ENCODE measurements around the gene ABRACL. TPM values are rescaled to one million over a fixed set of nuclear protein-coding genes. Genes with fewer than 3 reads are reported as not detected.

Gene ABRACL
- total RNA-seq, 1 donor from 2014 or later: 66.0 TPM

DNA sequence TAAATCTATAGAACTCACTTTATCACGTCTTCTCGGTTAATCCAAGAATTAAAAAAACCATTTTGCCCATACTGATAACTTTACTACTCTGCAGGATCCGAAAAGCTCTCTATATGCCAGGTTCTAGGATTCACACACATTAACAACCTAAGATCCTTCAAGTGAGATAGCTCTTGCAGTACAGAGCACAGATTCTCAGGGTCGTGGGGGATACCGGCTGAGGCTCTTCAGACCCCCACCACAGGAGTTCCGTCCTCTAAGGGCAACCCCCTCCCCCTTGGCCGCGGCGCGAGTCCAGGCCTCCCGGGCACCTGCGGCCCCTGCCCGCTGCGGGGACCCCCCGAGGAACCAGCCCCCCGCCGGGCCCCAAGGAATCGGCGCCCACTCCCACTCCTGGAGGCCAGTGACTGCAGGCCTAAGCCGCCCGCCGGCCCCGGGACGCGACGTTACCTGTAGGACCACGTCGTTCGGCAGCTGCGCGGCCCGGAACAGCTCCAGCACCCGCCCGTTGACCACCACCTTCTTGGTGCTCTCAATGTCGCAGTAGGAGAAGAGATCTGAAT is 41.4 kb upstream of the ABRACL start:
- peaks cover 10% of the 10 kb centered on the region for H3K4me1 Mint-ChIP-seq (ENCODE audit: low read depth, unreplicated experiment)
- peak overlapping the region; percentile 23 for H3K27ac Mint-ChIP-seq (ENCODE audit: unreplicated experiment)
- H3K9me3 ChIP-seq (ENCODE audit: insufficient read depth, low read depth, low read length): no peaks in the 10 kb centered on the region
- no peaks in the 10 kb centered on the region for H3K27me3 Mint-ChIP-seq (ENCODE audit: low read depth, unreplicated experiment)
- DNase-seq (ENCODE audit: low read depth) (no peak), FAIRE-seq (no peak)
- TF ChIP-seq EZH2 (IDR thresholded peaks at IDR 0.05; ENCODE audit: insufficient read depth, low read length): no peak
- TF ChIP-seq, protein P1, sequence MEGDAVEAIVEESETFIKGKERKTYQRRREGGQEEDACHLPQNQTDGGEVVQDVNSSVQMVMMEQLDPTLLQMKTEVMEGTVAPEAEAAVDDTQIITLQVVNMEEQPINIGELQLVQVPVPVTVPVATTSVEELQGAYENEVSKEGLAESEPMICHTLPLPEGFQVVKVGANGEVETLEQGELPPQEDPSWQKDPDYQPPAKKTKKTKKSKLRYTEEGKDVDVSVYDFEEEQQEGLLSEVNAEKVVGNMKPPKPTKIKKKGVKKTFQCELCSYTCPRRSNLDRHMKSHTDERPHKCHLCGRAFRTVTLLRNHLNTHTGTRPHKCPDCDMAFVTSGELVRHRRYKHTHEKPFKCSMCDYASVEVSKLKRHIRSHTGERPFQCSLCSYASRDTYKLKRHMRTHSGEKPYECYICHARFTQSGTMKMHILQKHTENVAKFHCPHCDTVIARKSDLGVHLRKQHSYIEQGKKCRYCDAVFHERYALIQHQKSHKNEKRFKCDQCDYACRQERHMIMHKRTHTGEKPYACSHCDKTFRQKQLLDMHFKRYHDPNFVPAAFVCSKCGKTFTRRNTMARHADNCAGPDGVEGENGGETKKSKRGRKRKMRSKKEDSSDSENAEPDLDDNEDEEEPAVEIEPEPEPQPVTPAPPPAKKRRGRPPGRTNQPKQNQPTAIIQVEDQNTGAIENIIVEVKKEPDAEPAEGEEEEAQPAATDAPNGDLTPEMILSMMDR (IDR thresholded peaks at IDR 0.05; ENCODE audit: insufficient read depth, low read depth, low read length): no peak
- peaks cover 17% of the 10 kb centered on the region for H3K4me1 ChIP-seq (ENCODE audit: insufficient read depth, low read length)
- H3K36me3 ChIP-seq (ENCODE audit: insufficient read depth, low read length): no peaks in the 10 kb centered on the region
- peak overlapping the region; percentile 77 for H3K4me3 ChIP-seq (ENCODE audit: insufficient read depth, low read depth, low read length)
- peak overlapping the region; percentile 96 for H3K4me2 ChIP-seq (ENCODE audit: low read length)
- peak overlapping the region; percentile 89 for H2AFZ ChIP-seq (ENCODE audit: low read depth, low read length)
- no peaks in the 10 kb centered on the region for H3K36me3 Mint-ChIP-seq (ENCODE audit: low read depth, unreplicated experiment)
- H3K9ac ChIP-seq (ENCODE audit: low read length): peak overlapping the region; percentile 94
- H3K4me3 Mint-ChIP-seq (ENCODE audit: unreplicated experiment): peak overlapping the region; percentile 90
- H3K9me3 Mint-ChIP-seq (ENCODE audit: unreplicated experiment): no peaks in the 10 kb centered on the region
- no peaks in the 10 kb centered on the region for H3K27me3 ChIP-seq (ENCODE audit: insufficient read depth, low read length)
- H4K20me1 ChIP-seq (ENCODE audit: insufficient read depth, low read length): peaks cover 39% of the 10 kb centered on the region
- H3K27ac ChIP-seq (ENCODE audit: low read depth, low read length): peak overlapping the region; percentile 89
- H3K79me2 ChIP-seq (ENCODE audit: insufficient read depth, low read length): peaks cover 59% of the 10 kb centered on the region

DNA sequence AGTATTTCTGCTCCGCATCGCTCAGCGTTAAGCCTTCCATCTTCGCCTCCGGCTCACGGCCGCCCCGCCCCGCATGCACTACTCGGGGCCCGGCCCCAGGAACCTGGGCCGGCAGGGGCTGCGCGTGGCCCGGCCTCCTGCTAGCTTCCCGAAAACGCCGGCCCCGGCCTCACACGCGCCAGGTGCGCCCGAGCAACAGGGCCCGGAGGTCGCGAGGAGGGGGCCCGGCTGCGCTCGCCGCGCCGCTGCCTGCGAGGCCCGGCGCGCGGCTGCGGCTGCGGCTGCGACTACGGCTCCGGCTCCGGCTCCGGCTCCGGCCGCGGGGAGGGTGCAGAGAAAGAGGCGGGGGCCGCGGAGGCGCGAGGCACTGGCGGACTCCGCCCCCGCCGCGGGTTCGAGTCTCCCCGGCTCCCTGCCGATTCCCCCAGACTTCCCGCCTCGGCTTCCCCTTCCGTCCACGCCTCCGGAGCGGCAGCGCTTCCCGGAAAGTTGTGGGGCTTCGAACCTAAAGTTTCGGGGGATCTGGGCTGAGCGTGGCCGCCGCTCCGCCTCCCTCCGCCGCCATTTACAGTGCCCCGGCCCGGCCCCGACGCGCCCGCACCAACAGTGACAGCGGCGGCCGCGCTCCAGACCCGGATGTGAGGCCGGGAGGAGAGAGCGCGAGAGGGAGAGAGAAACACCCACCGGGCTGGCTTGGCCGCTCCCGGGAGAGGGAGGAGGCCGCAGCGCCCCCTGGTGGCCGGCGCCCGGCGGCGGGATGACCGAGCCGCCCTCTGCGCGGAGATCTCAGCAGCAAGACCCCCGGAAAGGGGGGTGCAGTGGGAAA is 40.7 kb upstream of the ABRACL start, which contains the start of gene REPS1:
REPS1 (minus strand) TSS at position 611 of the 826 bp plus-strand sequence; CDS start at position 40, 571 bp downstream.
- Mint-ChIP-seq H3K4me3 (ENCODE audit: unreplicated experiment) (peak within 1 kb of the TSS; percentile 90), H3K9me3 (ENCODE audit: unreplicated experiment) (no peaks in the 10 kb centered on the region), H3K4me1 (ENCODE audit: low read depth, unreplicated experiment) (peaks cover 10% of the 10 kb centered on the region), H3K27me3 (ENCODE audit: low read depth, unreplicated experiment) (no peaks in the 10 kb centered on the region), H3K27ac (ENCODE audit: unreplicated experiment) (peak within 1 kb of the TSS; percentile 41), H3K36me3 (ENCODE audit: low read depth, unreplicated experiment) (no peaks in the 10 kb centered on the region)
- no peaks in the 10 kb centered on the region for H3K36me3 ChIP-seq (ENCODE audit: insufficient read depth, low read length)
- peak within 1 kb of the TSS; percentile 77 for H3K4me3 ChIP-seq (ENCODE audit: insufficient read depth, low read depth, low read length)
- peak; percentile 71 for DNase-seq (ENCODE audit: low read depth)
- peak within 1 kb of the TSS; percentile 89 for H2AFZ ChIP-seq (ENCODE audit: low read depth, low read length)
- H4K20me1 ChIP-seq (ENCODE audit: insufficient read depth, low read length): peaks cover 39% of the 10 kb centered on the region
- H3K27ac ChIP-seq (ENCODE audit: low read depth, low read length): peak within 1 kb of the TSS; percentile 89
- no peak for TF ChIP-seq EZH2 (IDR thresholded peaks at IDR 0.05; ENCODE audit: insufficient read depth, low read length)
- TF ChIP-seq, protein P1 (IDR thresholded peaks at IDR 0.05; ENCODE audit: insufficient read depth, low read depth, low read length): peak; percentile 72
- H3K27me3 ChIP-seq (ENCODE audit: insufficient read depth, low read length): no peaks in the 10 kb centered on the region
- H3K4me2 ChIP-seq (ENCODE audit: low read length): peak within 1 kb of the TSS; percentile 96
- peaks cover 52% of the 10 kb centered on the region for H3K79me2 ChIP-seq (ENCODE audit: insufficient read depth, low read length)
- peak within 1 kb of the TSS; percentile 94 for H3K9ac ChIP-seq (ENCODE audit: low read length)
- FAIRE-seq: no peak
- H3K9me3 ChIP-seq (ENCODE audit: insufficient read depth, low read depth, low read length): no peaks in the 10 kb centered on the region
- H3K4me1 ChIP-seq (ENCODE audit: insufficient read depth, low read length): peaks cover 17% of the 10 kb centered on the region

Measured in astrocyte (in vitro differentiated cells and primary cell).